Calu3 (cell line): ENCODE results near the gene TRABD2B. TPM values are rescaled to one million over a fixed set of nuclear protein-coding genes. Genes with fewer than 3 reads are reported as not detected.

Source experiments
- BruUV-seq: library from RNA; stranded (reverse); fragments of 400-500 nt; replicated peaks from 2 replicates; lab custom pipeline; 2021; lab: Mats Ljungman, UMichigan
- CTCF ChIA-PET: fragments of 300-600 bp; sonication (Branson Sonifier 250); formaldehyde crosslinking; loops from one replicate; lab custom pipeline; 2022; ENCODE audit warnings: antibody characterized with exemption; lab: Charles Lee
- DNase-seq: peaks from one replicate; pipeline ENCODE4 v3.0.0; 2022
- H3K27ac Mint-ChIP-seq: one replicate; pipeline ENCODE4 v1.8.0; 2022; ENCODE audit warnings: mixed read lengths; ENCODE audit not compliant: unreplicated experiment
- H3K27me3 Mint-ChIP-seq: one replicate; pipeline ENCODE4 v1.8.0; 2022; ENCODE audit warnings: mixed read lengths; ENCODE audit not compliant: unreplicated experiment
- H3K36me3 Mint-ChIP-seq: one replicate; pipeline ENCODE4 v1.8.0; 2022; ENCODE audit warnings: mild to moderate bottlenecking, moderate library complexity, mixed read lengths; ENCODE audit not compliant: insufficient read depth, unreplicated experiment
- H3K4me1 Mint-ChIP-seq: one replicate; pipeline ENCODE4 v1.8.0; 2022; ENCODE audit warnings: mild to moderate bottlenecking, low read depth, mixed read lengths; ENCODE audit not compliant: unreplicated experiment
- H3K4me3 Mint-ChIP-seq: one replicate; pipeline ENCODE4 v1.8.0; 2022; ENCODE audit warnings: mild to moderate bottlenecking, low read depth, moderate library complexity, mixed read lengths; ENCODE audit not compliant: unreplicated experiment
- H3K9me3 Mint-ChIP-seq: one replicate; pipeline ENCODE4 v1.8.0; 2022; ENCODE audit warnings: low read depth, mixed read lengths; ENCODE audit not compliant: unreplicated experiment
- intact Hi-C: fragments of 100-400 bp; cut with micrococcal nuclease; formaldehyde crosslinking; loops from one replicate; pipeline ENCODE4 v1.10.0; 2022; ENCODE audit not compliant: unreplicated experiment
- total RNA-seq: library from RNA; stranded (reverse); gene quantifications from 2 replicates; pipeline ENCODE4 v1.2.3, GENCODE V29; 2022
- TF ChIP-seq, protein P1 (sequence below): fragments of 200-600 bp; IDR thresholded peaks from one replicate; pipeline ENCODE4 v1.8.0; 2022; ENCODE audit warnings: antibody characterized with exemption; ENCODE audit not compliant: unreplicated experiment

TRABD2B gene
- total RNA-seq, 1 experiment from 2014 or later = 0.42 TPM

DNA sequence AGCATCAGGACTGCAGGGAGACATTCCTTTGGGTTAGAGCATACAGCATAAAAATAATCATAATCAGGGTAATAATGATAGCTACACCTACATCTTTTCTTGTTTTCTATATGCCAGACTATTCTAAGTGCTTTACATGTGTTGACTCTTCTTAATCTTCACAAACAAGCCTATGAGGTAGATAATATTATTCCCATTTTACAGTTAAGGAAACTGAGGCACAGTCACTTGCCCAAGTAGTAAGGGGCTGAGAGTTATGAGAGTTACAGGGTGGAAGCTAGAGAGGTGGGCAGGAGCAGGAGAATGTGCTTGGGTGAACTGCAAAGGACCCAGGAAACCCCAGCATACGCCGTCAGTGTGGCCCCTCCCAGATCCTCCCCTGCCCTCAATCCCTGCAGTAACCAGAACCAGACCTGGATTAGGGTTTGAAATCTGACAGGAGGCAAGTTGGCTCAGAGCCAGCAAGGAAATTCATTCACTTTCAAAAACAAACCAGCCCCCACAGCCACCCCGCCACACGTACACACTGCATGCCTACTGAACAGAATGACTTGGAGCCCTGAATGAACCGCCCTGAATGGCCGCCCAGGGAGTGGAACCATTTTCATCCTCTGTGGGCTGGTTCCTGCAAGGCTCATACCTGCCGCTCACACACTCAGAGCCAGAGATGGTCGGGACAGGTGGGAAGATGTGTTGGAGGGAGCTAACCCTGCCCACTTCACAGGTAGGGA, 126.1 kb downstream of the TRABD2B start:
- no TSS peak for BruUV-seq
- peaks cover 11% of the 10 kb centered on the region for H3K36me3 Mint-ChIP-seq
- peaks cover 2% of the 10 kb centered on the region for H3K9me3 Mint-ChIP-seq
- CTCF ChIA-PET = no interaction called here
- TF ChIP-seq, protein P1, sequence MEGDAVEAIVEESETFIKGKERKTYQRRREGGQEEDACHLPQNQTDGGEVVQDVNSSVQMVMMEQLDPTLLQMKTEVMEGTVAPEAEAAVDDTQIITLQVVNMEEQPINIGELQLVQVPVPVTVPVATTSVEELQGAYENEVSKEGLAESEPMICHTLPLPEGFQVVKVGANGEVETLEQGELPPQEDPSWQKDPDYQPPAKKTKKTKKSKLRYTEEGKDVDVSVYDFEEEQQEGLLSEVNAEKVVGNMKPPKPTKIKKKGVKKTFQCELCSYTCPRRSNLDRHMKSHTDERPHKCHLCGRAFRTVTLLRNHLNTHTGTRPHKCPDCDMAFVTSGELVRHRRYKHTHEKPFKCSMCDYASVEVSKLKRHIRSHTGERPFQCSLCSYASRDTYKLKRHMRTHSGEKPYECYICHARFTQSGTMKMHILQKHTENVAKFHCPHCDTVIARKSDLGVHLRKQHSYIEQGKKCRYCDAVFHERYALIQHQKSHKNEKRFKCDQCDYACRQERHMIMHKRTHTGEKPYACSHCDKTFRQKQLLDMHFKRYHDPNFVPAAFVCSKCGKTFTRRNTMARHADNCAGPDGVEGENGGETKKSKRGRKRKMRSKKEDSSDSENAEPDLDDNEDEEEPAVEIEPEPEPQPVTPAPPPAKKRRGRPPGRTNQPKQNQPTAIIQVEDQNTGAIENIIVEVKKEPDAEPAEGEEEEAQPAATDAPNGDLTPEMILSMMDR = no peak
- peak overlapping the region; percentile 76 for H3K27ac Mint-ChIP-seq
- H3K27me3 Mint-ChIP-seq = no peaks in the 10 kb centered on the region
- H3K4me3 Mint-ChIP-seq = peak overlapping the region; percentile 39
- DNase-seq = peak; percentile 62
- intact Hi-C loops = loop anchor here (5.0 kb wide), 1 partner anchor 71 kb away; no protein-coding TSS in a partner anchor
- H3K4me1 Mint-ChIP-seq = peaks cover 63% of the 10 kb centered on the region

DNA sequence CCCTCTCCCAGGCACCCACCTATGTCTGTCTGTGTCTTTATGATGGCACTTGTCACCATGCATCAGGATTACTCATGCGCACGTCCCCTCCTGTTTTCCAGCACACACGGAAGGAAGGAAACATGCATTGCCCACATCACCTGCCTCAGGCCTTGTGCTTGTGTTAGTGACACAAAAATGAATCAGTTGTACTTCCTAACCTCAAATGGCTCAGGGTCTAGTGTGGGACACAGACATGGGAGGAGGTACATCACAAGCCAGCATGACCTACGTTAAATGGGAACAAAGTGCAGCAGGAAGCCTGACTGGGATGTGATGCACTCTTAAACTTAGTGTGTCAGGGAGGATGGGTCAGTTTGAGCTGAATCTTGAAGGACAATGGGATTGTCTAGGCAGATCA, 126.7 kb downstream of the TRABD2B start:
- no peak for DNase-seq
- Mint-ChIP-seq H3K4me3 (no peak overlapping the region), H3K27me3 (no peaks in the 10 kb centered on the region), H3K27ac (peak overlapping the region; percentile 76), H3K4me1 (peaks cover 56% of the 10 kb centered on the region), H3K9me3 (peaks cover 2% of the 10 kb centered on the region), H3K36me3 (peaks cover 11% of the 10 kb centered on the region)
- intact Hi-C loops = loop anchor here (5.0 kb wide), 1 partner anchor 72 kb away; no protein-coding TSS in a partner anchor
- CTCF ChIA-PET = no interaction called here
- TF ChIP-seq, protein P1 = no peak
- no TSS peak for BruUV-seq

DNA sequence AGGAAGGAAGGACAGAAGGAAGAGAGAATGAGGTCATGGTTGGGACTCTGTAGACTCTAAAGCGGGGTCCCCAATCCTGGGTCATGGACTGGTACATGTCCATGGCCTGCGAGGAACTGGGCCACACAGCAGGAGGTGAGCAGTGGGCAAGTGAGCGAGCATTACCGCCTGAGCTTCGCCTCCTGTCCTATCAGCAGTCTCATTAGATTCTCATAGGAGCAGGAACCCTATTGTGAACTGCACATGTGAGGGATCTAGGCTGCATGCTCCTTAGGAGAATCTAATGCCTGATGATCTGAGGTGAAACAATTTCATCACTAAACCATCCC, 128.9 kb downstream of the TRABD2B start:
- H3K36me3 Mint-ChIP-seq = peaks cover 10% of the 10 kb centered on the region
- no peak for DNase-seq
- BruUV-seq = no TSS peak
- TF ChIP-seq, protein P1 = no peak
- no peak overlapping the region for H3K4me3 Mint-ChIP-seq
- H3K9me3 Mint-ChIP-seq = peaks cover 2% of the 10 kb centered on the region
- H3K27me3 Mint-ChIP-seq = no peaks in the 10 kb centered on the region
- peaks cover 48% of the 10 kb centered on the region for H3K4me1 Mint-ChIP-seq
- H3K27ac Mint-ChIP-seq = no peak overlapping the region
- CTCF ChIA-PET = no interaction called here
- intact Hi-C loops = no loop called here

DNA sequence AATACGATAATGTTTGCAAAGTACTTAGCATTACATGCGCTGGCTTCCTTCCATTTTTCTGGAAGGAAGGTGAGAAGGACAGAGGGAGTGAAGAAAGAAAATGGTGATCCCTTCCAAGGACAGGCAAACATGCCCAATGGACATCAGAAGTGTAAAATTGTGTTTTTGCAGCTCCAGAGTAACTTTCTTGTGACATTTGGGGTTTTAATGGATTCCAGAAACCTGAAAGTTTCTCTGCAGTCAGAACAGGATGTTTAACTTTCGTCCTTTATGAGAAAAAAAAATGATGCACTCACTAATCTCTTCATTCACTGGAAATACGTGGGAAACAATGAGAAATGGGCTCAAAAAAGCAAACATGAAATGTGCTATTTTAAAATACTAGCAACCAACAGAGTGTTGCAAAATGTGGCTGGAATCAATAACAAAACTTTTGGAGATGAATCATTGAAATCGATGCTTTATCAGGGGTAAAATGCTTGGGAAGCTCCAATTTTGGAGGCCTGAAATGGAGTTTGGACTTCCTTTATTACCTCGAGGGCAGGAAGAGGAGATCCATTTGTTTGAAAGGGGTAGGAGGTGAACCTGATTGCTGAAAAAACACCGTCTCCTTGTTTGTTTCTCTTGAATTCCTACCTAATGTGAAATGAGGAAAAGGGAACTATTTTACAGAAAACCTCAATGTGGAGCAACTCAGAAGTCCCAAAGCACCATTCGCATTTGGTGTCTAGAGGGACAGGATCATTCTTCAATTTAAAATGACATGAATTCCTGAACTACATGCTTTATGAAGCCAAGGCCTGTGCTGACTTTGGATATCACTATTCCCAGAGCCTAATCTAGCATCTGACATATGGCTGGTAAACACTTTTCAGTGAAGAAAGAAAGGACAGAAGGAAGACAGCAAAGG, 129.5 kb downstream of the TRABD2B start:
- Mint-ChIP-seq H3K36me3 (peaks cover 6% of the 10 kb centered on the region), H3K9me3 (peaks cover 2% of the 10 kb centered on the region), H3K4me1 (peaks cover 42% of the 10 kb centered on the region), H3K27me3 (no peaks in the 10 kb centered on the region), H3K27ac (no peak overlapping the region), H3K4me3 (no peak overlapping the region)
- intact Hi-C loops = no loop called here
- TF ChIP-seq, protein P1 = no peak
- DNase-seq = no peak
- no TSS peak for BruUV-seq
- CTCF ChIA-PET = no interaction called here
